Measurements from ENCODE around the gene KRTAP4-5.
"Not testable (repeated sequence)": the region's sequence is repeated elsewhere in the genome, so short reads cannot be mapped to it uniquely, and the experiment has no call there.

The KRTAP4-5 gene

DNA sequence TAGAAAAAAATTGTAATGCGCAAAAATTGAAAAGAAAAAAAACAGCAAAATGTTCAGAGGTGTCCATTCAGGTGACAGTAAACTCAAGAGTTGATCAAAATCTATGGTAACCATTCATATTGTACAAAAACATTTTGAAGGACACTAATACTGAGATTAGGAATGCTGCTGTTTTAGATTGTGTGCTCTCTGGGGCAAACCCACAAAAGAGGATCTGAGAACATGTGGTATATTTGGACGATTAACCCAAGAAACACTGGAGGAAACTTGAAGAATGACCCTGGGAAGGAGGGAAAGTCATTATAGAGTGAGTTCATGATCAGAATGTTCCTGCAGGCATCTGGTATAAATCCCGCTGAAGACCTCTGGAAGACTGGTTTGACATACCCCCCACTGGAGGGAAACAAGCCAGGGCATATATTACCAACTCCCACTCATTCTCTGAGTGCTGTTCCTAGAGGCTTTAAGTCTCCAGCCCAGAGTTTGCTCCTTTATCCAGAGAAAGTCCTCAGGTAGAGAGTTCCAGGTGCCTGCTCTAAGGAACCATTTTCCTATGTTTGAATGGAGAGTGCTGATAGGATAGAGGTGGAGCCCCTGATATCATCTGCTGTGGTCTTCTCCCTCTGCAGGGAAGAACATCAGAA lies 27.2 kb upstream of the KRTAP4-5 start:
- Histone ChIP-seq H3K4me1 (ENCODE audit: control insufficient read depth, insufficient read depth, low read length, poor library complexity, severe bottlenecking) (no peaks in the 10 kb centered on the region), H3K4me3 (ENCODE audit: insufficient read depth, low read depth, low read length, poor library complexity, severe bottlenecking) (no peak overlapping the region), H3K27me3 (replicated peaks; ENCODE audit: control insufficient read depth, insufficient read depth, low read length, poor library complexity, severe bottlenecking) (no peaks in the 10 kb centered on the region), H3K36me3 (ENCODE audit: control insufficient read depth, insufficient read depth, low read length) (no peaks in the 10 kb centered on the region), H3K27ac (ENCODE audit: insufficient read depth, low read length, poor library complexity, severe bottlenecking) (no peak overlapping the region), H3K9me3 (ENCODE audit: control insufficient read depth, low read length) (no peaks in the 10 kb centered on the region)
- DNase-seq = no peak

GRCh38 chr17:41171886-41172285 lies 22.3 kb upstream of the KRTAP4-5 start:
- no peaks in the 10 kb centered on the region for H3K4me1 ChIP-seq (ENCODE audit: control insufficient read depth, insufficient read depth, low read length, poor library complexity, severe bottlenecking)
- no peak for DNase-seq
- no peak overlapping the region for H3K4me3 ChIP-seq (ENCODE audit: insufficient read depth, low read depth, low read length, poor library complexity, severe bottlenecking)
- H3K27me3 ChIP-seq (replicated peaks; ENCODE audit: control insufficient read depth, insufficient read depth, low read length, poor library complexity, severe bottlenecking) = no peaks in the 10 kb centered on the region
- no peaks in the 10 kb centered on the region for H3K36me3 ChIP-seq (ENCODE audit: control insufficient read depth, insufficient read depth, low read length)
- H3K27ac ChIP-seq (ENCODE audit: insufficient read depth, low read length, poor library complexity, severe bottlenecking) = no peak overlapping the region
- no peaks in the 10 kb centered on the region for H3K9me3 ChIP-seq (ENCODE audit: control insufficient read depth, low read length)

DNA sequence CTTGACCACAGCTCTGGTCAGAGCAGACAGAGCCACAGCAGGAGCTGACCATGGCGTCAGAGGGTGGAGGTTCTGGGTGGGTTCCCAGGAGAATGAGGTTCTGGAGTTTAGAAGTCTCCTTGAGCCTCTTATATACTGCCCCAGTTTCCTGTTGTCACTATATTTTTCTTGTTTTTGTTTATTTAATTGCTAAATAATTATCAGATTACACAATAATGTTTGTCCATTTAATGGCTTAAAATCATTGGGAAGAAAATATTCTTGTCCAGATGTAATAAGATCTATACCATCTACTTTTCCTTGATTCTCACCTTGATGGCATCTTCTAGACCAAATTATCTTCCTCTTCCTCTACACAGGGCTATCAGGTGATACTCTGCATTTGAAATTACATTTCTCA lies 18.5 kb upstream of the KRTAP4-5 start, which contains the start of gene KRTAP4-3:
TSS of gene KRTAP4-3 (minus strand) at position 101 of the 400 bp plus-strand sequence. CDS start at position 52, 49 bp downstream.
- no peaks in the 10 kb centered on the region for H3K4me1 ChIP-seq (ENCODE audit: control insufficient read depth, insufficient read depth, low read length, poor library complexity, severe bottlenecking)
- H3K27me3 ChIP-seq (replicated peaks; ENCODE audit: control insufficient read depth, insufficient read depth, low read length, poor library complexity, severe bottlenecking) = no peaks in the 10 kb centered on the region
- no peaks in the 10 kb centered on the region for H3K36me3 ChIP-seq (ENCODE audit: control insufficient read depth, insufficient read depth, low read length)
- H3K9me3 ChIP-seq (ENCODE audit: control insufficient read depth, low read length) = no peaks in the 10 kb centered on the region
- no peak for DNase-seq
- H3K27ac ChIP-seq (ENCODE audit: insufficient read depth, low read length, poor library complexity, severe bottlenecking) = no peak within 1 kb of the TSS
- H3K4me3 ChIP-seq (ENCODE audit: insufficient read depth, low read depth, low read length, poor library complexity, severe bottlenecking) = no peak within 1 kb of the TSS

DNA sequence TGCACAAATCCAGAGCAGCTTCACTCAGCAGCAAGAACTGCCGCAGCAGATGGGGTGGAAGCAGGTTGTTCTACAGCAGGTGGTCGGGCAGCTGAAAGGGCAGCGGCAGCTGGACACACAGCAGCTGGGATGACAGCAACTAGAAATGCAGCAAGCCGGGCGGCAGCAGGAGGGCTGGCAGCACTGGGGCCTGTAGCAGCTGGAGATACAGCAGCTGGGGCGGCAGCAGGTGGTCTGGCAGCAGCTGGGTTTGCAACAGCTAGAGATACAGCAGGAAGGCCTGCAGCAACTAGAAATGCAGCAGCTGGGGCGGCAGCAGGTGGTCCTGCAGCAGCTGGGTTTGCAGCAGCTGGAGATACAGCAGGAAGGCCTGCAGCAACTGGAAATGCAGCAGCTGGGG lies 17.9 kb upstream of the KRTAP4-5 start:
- no peak overlapping the region for H3K27ac ChIP-seq (ENCODE audit: insufficient read depth, low read length, poor library complexity, severe bottlenecking)
- no peaks in the 10 kb centered on the region for H3K36me3 ChIP-seq (ENCODE audit: control insufficient read depth, insufficient read depth, low read length)
- H3K4me1 ChIP-seq (ENCODE audit: control insufficient read depth, insufficient read depth, low read length, poor library complexity, severe bottlenecking) = no peaks in the 10 kb centered on the region
- DNase-seq = no peak
- H3K9me3 ChIP-seq (ENCODE audit: control insufficient read depth, low read length) = no peaks in the 10 kb centered on the region
- no peaks in the 10 kb centered on the region for H3K27me3 ChIP-seq (replicated peaks; ENCODE audit: control insufficient read depth, insufficient read depth, low read length, poor library complexity, severe bottlenecking)
- no peak overlapping the region for H3K4me3 ChIP-seq (ENCODE audit: insufficient read depth, low read depth, low read length, poor library complexity, severe bottlenecking)

DNA sequence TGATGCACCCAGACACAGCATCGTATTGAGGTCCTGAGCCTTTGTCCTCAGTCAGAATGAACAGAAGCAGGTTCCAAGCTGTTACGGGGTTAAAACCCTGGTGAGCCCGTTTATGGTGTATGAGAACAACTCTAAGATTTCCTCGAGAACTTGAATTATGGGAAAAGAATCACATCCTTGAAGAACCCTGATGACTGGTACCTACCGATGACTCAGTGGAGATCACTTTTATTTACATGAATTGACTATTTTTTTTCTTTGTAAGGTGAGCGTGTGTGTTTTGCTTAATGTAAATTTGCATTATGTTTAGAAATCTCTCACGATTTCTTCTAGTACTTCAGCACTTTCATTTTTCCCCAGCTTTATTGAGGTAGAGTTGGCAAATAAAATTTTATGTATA lies 14.2 kb upstream of the KRTAP4-5 start:
- H3K4me3 ChIP-seq (ENCODE audit: insufficient read depth, low read depth, low read length, poor library complexity, severe bottlenecking) = no peak overlapping the region

GRCh38 chr17:41160648-41161047 lies 11.0 kb upstream of the KRTAP4-5 start, which contains the start of gene KRTAP4-4:
TSS of gene KRTAP4-4 (minus strand) at chr17:41160748. CDS start at chr17:41160691, 57 bp downstream.
- Histone ChIP-seq H3K36me3 (ENCODE audit: control insufficient read depth, insufficient read depth, low read length) (no peaks in the 10 kb centered on the region), H3K9me3 (ENCODE audit: control insufficient read depth, low read length) (no peaks in the 10 kb centered on the region), H3K27me3 (replicated peaks; ENCODE audit: control insufficient read depth, insufficient read depth, low read length, poor library complexity, severe bottlenecking) (peaks cover 3% of the 10 kb centered on the region), H3K4me3 (ENCODE audit: insufficient read depth, low read depth, low read length, poor library complexity, severe bottlenecking) (no peak within 1 kb of the TSS), H3K4me1 (ENCODE audit: control insufficient read depth, insufficient read depth, low read length, poor library complexity, severe bottlenecking) (no peaks in the 10 kb centered on the region), H3K27ac (ENCODE audit: insufficient read depth, low read length, poor library complexity, severe bottlenecking) (no peak within 1 kb of the TSS)
- no peak for DNase-seq

More for the DNA sequence above, 14.2 kb upstream of the KRTAP4-5 start:
- H3K9me3 ChIP-seq (ENCODE audit: control insufficient read depth, low read length) = no peaks in the 10 kb centered on the region
- no peak for DNase-seq
- no peaks in the 10 kb centered on the region for H3K36me3 ChIP-seq (ENCODE audit: control insufficient read depth, insufficient read depth, low read length)
- H3K27me3 ChIP-seq (replicated peaks; ENCODE audit: control insufficient read depth, insufficient read depth, low read length, poor library complexity, severe bottlenecking) = peaks cover 3% of the 10 kb centered on the region
- no peaks in the 10 kb centered on the region for H3K4me1 ChIP-seq (ENCODE audit: control insufficient read depth, insufficient read depth, low read length, poor library complexity, severe bottlenecking)
- H3K27ac ChIP-seq (ENCODE audit: insufficient read depth, low read length, poor library complexity, severe bottlenecking) = no peak overlapping the region

GRCh38 chr17:41160190-41160589 lies 10.6 kb upstream of the KRTAP4-5 start:
- not testable (repeated sequence) for DNase-seq; H3K36me3 ChIP-seq (ENCODE audit: control insufficient read depth, insufficient read depth, low read length); H3K27me3 ChIP-seq (replicated peaks; ENCODE audit: control insufficient read depth, insufficient read depth, low read length, poor library complexity, severe bottlenecking); H3K27ac ChIP-seq (ENCODE audit: insufficient read depth, low read length, poor library complexity, severe bottlenecking); H3K4me3 ChIP-seq (ENCODE audit: insufficient read depth, low read depth, low read length, poor library complexity, severe bottlenecking); H3K4me1 ChIP-seq (ENCODE audit: control insufficient read depth, insufficient read depth, low read length, poor library complexity, severe bottlenecking); H3K9me3 ChIP-seq (ENCODE audit: control insufficient read depth, low read length)

DNA sequence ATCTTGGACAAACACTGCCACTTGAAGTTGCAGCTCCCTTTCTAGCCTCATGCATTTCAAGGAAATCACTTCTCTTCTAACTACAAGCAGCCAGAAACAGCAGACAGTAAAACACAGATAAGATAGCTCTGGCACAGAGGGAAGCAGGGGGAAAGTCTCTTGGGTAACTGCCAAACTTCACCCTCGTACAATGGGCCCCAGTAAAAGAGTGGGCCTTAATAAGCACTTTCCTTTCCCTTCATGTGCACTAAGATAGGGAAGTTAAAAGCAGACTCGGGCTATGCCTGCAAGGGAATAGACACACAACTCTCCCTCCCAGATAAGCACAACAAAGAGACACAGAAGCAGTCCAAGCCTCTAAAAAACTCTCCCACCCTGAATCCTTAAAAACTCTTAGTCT lies 4.2 kb upstream of the KRTAP4-5 start:
- H3K27me3 ChIP-seq (replicated peaks; ENCODE audit: control insufficient read depth, insufficient read depth, low read length, poor library complexity, severe bottlenecking) = no peaks in the 10 kb centered on the region
- DNase-seq = no peak
- no peaks in the 10 kb centered on the region for H3K4me1 ChIP-seq (ENCODE audit: control insufficient read depth, insufficient read depth, low read length, poor library complexity, severe bottlenecking)
- H3K4me3 ChIP-seq (ENCODE audit: insufficient read depth, low read depth, low read length, poor library complexity, severe bottlenecking) = no peak overlapping the region
- no peak overlapping the region for H3K27ac ChIP-seq (ENCODE audit: insufficient read depth, low read length, poor library complexity, severe bottlenecking)
- H3K9me3 ChIP-seq (ENCODE audit: control insufficient read depth, low read length) = no peaks in the 10 kb centered on the region
- no peaks in the 10 kb centered on the region for H3K36me3 ChIP-seq (ENCODE audit: control insufficient read depth, insufficient read depth, low read length)

GRCh38 chr17:41151525-41151924 lies 1.9 kb upstream of the KRTAP4-5 start:
- no peaks in the 10 kb centered on the region for H3K36me3 ChIP-seq (ENCODE audit: control insufficient read depth, insufficient read depth, low read length)
- no peak overlapping the region for H3K27ac ChIP-seq (ENCODE audit: insufficient read depth, low read length, poor library complexity, severe bottlenecking)
- H3K27me3 ChIP-seq (replicated peaks; ENCODE audit: control insufficient read depth, insufficient read depth, low read length, poor library complexity, severe bottlenecking) = no peaks in the 10 kb centered on the region
- no peaks in the 10 kb centered on the region for H3K4me1 ChIP-seq (ENCODE audit: control insufficient read depth, insufficient read depth, low read length, poor library complexity, severe bottlenecking)
- no peak overlapping the region for H3K4me3 ChIP-seq (ENCODE audit: insufficient read depth, low read depth, low read length, poor library complexity, severe bottlenecking)
- no peak for DNase-seq
- H3K9me3 ChIP-seq (ENCODE audit: control insufficient read depth, low read length) = no peaks in the 10 kb centered on the region

- H3K4me3 ChIP-seq (ENCODE audit: insufficient read depth, low read depth, low read length, poor library complexity, severe bottlenecking) = no peak overlapping the region
- H3K36me3 ChIP-seq (ENCODE audit: control insufficient read depth, insufficient read depth, low read length) = no peaks in the 10 kb centered on the region
- no peaks in the 10 kb centered on the region for H3K27me3 ChIP-seq (replicated peaks; ENCODE audit: control insufficient read depth, insufficient read depth, low read length, poor library complexity, severe bottlenecking)
- H3K4me1 ChIP-seq (ENCODE audit: control insufficient read depth, insufficient read depth, low read length, poor library complexity, severe bottlenecking) = no peaks in the 10 kb centered on the region
- H3K27ac ChIP-seq (ENCODE audit: insufficient read depth, low read length, poor library complexity, severe bottlenecking) = no peak overlapping the region
- no peak for DNase-seq
- no peaks in the 10 kb centered on the region for H3K9me3 ChIP-seq (ENCODE audit: control insufficient read depth, low read length)
Measured at GRCh38 chr17:41150026-41150425, 401 bp upstream of the KRTAP4-5 start.
